GM12878 (cell line): ENCODE measurements around the gene EMP2.

ENCODE experiments used
- BHLHE40 ChIP-seq, 2 experiments: fragments of 450-650 bp in 1 of 2; IDR thresholded peaks; 2 replicates each; pipeline ENCODE4 v1.6.1; 2011 to 2017; ENCODE audit warnings: low read depth in 2 of 2, borderline replicate concordance in 1 of 2, improper control_type of control experiment in 1 of 2, low read length in 1 of 2, mild to moderate bottlenecking in 1 of 2
- CEBPZ ChIP-seq: fragments of 150-350 bp; IDR thresholded peaks from 2 replicates; pipeline ENCODE4 v1.6.1; 2016; ENCODE audit warnings: low read depth, low read length
- CTCF ChIP-seq, 3 experiments: IDR thresholded peaks in 2 of 3; conservative IDR thresholded peaks in 1 of 3; 2 replicates each; pipeline ENCODE4 v1.5.1; 2011; ENCODE audit warnings: low read depth in 3 of 3, low read length in 3 of 3, mild to moderate bottlenecking in 3 of 3, control low read depth in 2 of 3, moderate library complexity in 2 of 3, inconsistent platforms in 1 of 3, mixed read lengths in 1 of 3; ENCODE audit not compliant: control insufficient read depth in 2 of 3, insufficient read depth in 1 of 3; ENCODE audit errors: extremely low read depth in 1 of 3
- EZH2 ChIP-seq: IDR thresholded peaks from 2 replicates; pipeline ENCODE4 v1.6.1; 2012; ENCODE audit warnings: low read depth, mild to moderate bottlenecking, control low read depth, inconsistent platforms, low read length, borderline replicate concordance; ENCODE audit not compliant: control insufficient read depth
- MAX ChIP-seq: IDR thresholded peaks from 2 replicates; pipeline ENCODE4 v1.6.1; 2012; ENCODE audit warnings: low read depth, low read length, improper control_type of control experiment
- NFIC ChIP-seq: IDR thresholded peaks from 2 replicates; pipeline ENCODE4 v1.6.1; 2012; ENCODE audit warnings: low read depth, mild to moderate bottlenecking, inconsistent platforms, low read length, moderate library complexity
- POLR2A ChIP-seq: IDR thresholded peaks from 2 replicates; pipeline ENCODE4 v1.6.1; 2011; ENCODE audit warnings: low read depth, mild to moderate bottlenecking, low read length
- SIN3A ChIP-seq: IDR thresholded peaks from 2 replicates; pipeline ENCODE4 v1.6.1; 2012; ENCODE audit warnings: low read depth, low read length, improper control_type of control experiment
- STAT3 ChIP-seq: IDR thresholded peaks from 2 replicates; pipeline ENCODE4 v1.6.1; 2011; ENCODE audit warnings: low read depth, low read length, improper control_type of control experiment
- USF2 ChIP-seq: IDR thresholded peaks from 2 replicates; pipeline ENCODE4 v1.6.1; 2011; ENCODE audit warnings: low read depth, low read length, improper control_type of control experiment, borderline replicate concordance
- ZBTB11 ChIP-seq: fragments of 450-650 bp; formaldehyde crosslinking; IDR thresholded peaks from 2 replicates; pipeline ENCODE4 v1.5.0; 2022; ENCODE audit warnings: mild to moderate bottlenecking, missing genetic modification characterization
- ZNF274 ChIP-seq: IDR thresholded peaks from one replicate; pipeline ENCODE4 v1.8.0; 2011; ENCODE audit not compliant: insufficient read length, insufficient read depth

GRCh38 chr16:10572611-10573010, 7.8 kb downstream of the EMP2 start:
- TF ChIP-seq STAT3, result no peak
- no peak for TF ChIP-seq MAX
- TF ChIP-seq EZH2, result no peak
- TF ChIP-seq CTCF (IDR thresholded peaks at IDR 0.05 in 2 of 3, conservative IDR thresholded peaks at IDR 0.05 in 1 of 3; ENCODE audit: control insufficient read depth in 2 of 3, extremely low read depth in 1 of 3, insufficient read depth in 1 of 3, low read depth in 3 of 3, low read length in 3 of 3), result no peak
- TF ChIP-seq POLR2A, result no peak
- TF ChIP-seq BHLHE40 (IDR thresholded peaks at IDR 0.05; ENCODE audit: borderline replicate concordance in 1 of 2, low read depth in 2 of 2, low read length in 1 of 2), result no peak
- no peak for TF ChIP-seq CEBPZ
- no peak for TF ChIP-seq ZNF274
- TF ChIP-seq ZBTB11 (CRISPR knock-in tag), result no peak
- TF ChIP-seq SIN3A, result no peak
- no peak for TF ChIP-seq USF2
- TF ChIP-seq NFIC, result no peak
